ENCODE measurements around the gene DNAJA2. TPM values are rescaled to one million over a fixed set of nuclear protein-coding genes. Genes with fewer than 3 reads are reported as not detected.

DNAJA2 gene
- total RNA-seq, 1 experiment from 2014 or later: 85.2 TPM

- ChIA-PET POLR2A (ENCODE audit: low non-redundant PET) (no interaction called here), CTCF (interaction anchor here (0.9 kb wide), 1 partner anchor 52 kb away, joined by 4 read pairs; no protein-coding TSS in a partner anchor)
- Histone ChIP-seq H3K4me1 (ENCODE audit: insufficient read depth, low read length, poor library complexity, severe bottlenecking) (no peaks in the 10 kb centered on the region), H3K27ac (ENCODE audit: low read depth, low read length, poor library complexity, severe bottlenecking) (no peak overlapping the region), H3K36me3 (ENCODE audit: insufficient read depth, low read length, poor library complexity, severe bottlenecking) (peaks cover 16% of the 10 kb centered on the region), H3K27me3 (replicated peaks; ENCODE audit: insufficient read depth, low read depth, low read length, poor library complexity) (no peaks in the 10 kb centered on the region), H3K9me3 (ENCODE audit: low read depth, low read length, poor library complexity, severe bottlenecking) (no peaks in the 10 kb centered on the region), H3K4me3 (ENCODE audit: low read depth, low read length, poor library complexity, severe bottlenecking) (no peak overlapping the region)
- intact Hi-C loops (cut with micrococcal nuclease; ENCODE audit: unreplicated experiment): no loop called here
- DNase-seq (ENCODE audit: low spot score): no peak
- no TSS peak for BruUV-seq (replicated peaks)
- TF ChIP-seq EZH2 (IDR thresholded peaks at IDR 0.05; ENCODE audit: borderline replicate concordance, low read depth, low read length, poor library complexity, severe bottlenecking) (no peak), CTCF (conservative IDR thresholded peaks at IDR 0.05; ENCODE audit: low read depth, low read length) (no peak)
Measured at GRCh38 chr16:46906360-46907060, 67.0 kb downstream of the DNAJA2 start.

Other genes starting within 250 kb of the DNAJA2 start
- 0.77 and 1.0 TPM in 2 replicates for gene MYLK3, start 225.3 kb downstream of the DNAJA2 start, total RNA-seq (2021)
- gene C16orf87, start 142.5 kb downstream of the DNAJA2 start, total RNA-seq (2021): 27.1 and 30.5 TPM in 2 replicates
- 38.8 and 53.7 TPM in 2 replicates for gene GPT2, start 89.3 kb downstream of the DNAJA2 start, total RNA-seq (2021)
- 45.0 and 68.7 TPM in 2 replicates for gene NETO2, start 170.3 kb upstream of the DNAJA2 start, total RNA-seq (2021)